Measurements from ENCODE around the gene KRTAP26-1.

Gene KRTAP26-1

GRCh38 chr21:30271611-30272010 is 48.5 kb downstream of the KRTAP26-1 start:
- H3K4me3 ChIP-seq (ENCODE audit: low read depth, low read length) = no peak overlapping the region

- no peak overlapping the region for H3K4me3 ChIP-seq (ENCODE audit: low read depth, low read length)
Measured at GRCh38 chr21:30271156-30271555, 49.0 kb downstream of the KRTAP26-1 start.

- no peak overlapping the region for H3K4me3 ChIP-seq (ENCODE audit: low read depth, low read length)
Measured at GRCh38 chr21:30269803-30270530, 50.1 kb downstream of the KRTAP26-1 start.

Data from iPS-11a (cell line).